Fibroblast of villous mesenchyme (primary cell): Measurements from ENCODE around the gene SPATA2L. TPM values are rescaled to one million over a fixed set of nuclear protein-coding genes. Genes with fewer than 3 reads are reported as not detected.
"Not testable (repeated sequence)": the region's sequence is repeated elsewhere in the genome, so short reads cannot be mapped to it uniquely, and the experiment has no call there.

Experiments used
- DNase-seq: peaks from one replicate; pipeline ENCODE4 v3.0.0-alpha.2; 2010; ENCODE audit warnings: low read depth
- H3K4me3 ChIP-seq: 2 replicates; pipeline ENCODE4 v1.5.1; 2011; ENCODE audit warnings: low read depth, mild to moderate bottlenecking, low read length
- CTCF ChIP-seq: IDR thresholded peaks from 2 replicates; pipeline ENCODE4 v1.5.1; 2012; ENCODE audit warnings: low read depth, mild to moderate bottlenecking, low read length; ENCODE audit not compliant: insufficient read depth
- total RNA-seq: library from RNA; depleted of rRNA; stranded (reverse); fragments of >200 nt; gene quantifications from 2 replicates; pipeline ENCODE4 v1.2.3, GENCODE V29; 2012

Gene SPATA2L
- total RNA-seq, 1 donor = 9.5 TPM

- peak; percentile 44 for DNase-seq
- TF ChIP-seq CTCF = no peak
- H3K4me3 ChIP-seq = no peak overlapping the region
These were observed 30.7 kb downstream of the SPATA2L start for GRCh38 chr16:89670496-89671431.

GRCh38 chr16:89669755-89670154 is 31.8 kb downstream of the SPATA2L start:
- TF ChIP-seq CTCF = no peak
- no peak for DNase-seq
- no peak overlapping the region for H3K4me3 ChIP-seq

- DNase-seq = no peak
- TF ChIP-seq CTCF = no peak
- H3K4me3 ChIP-seq = no peak overlapping the region
These were observed 32.7 kb downstream of the SPATA2L start for GRCh38 chr16:89668790-89669158.

GRCh38 chr16:89667633-89668032 is 33.9 kb downstream of the SPATA2L start:
- no peak for TF ChIP-seq CTCF
- no peak overlapping the region for H3K4me3 ChIP-seq
- no peak for DNase-seq

GRCh38 chr16:89667000-89667399 is 34.5 kb downstream of the SPATA2L start:
- peak; percentile 57 for DNase-seq
- not testable (repeated sequence) for H3K4me3 ChIP-seq
- peak; percentile 56 for TF ChIP-seq CTCF

- DNase-seq, H3K4me3 ChIP-seq: not testable (repeated sequence)
These were observed 37.3 kb downstream of the SPATA2L start for GRCh38 chr16:89664238-89664637.

GRCh38 chr16:89661215-89661614 is 40.3 kb downstream of the SPATA2L start:
- no peak for TF ChIP-seq CTCF
- no peak overlapping the region for H3K4me3 ChIP-seq
- no peak for DNase-seq
